ENCODE data around the gene RALGAPA1. TPM values are rescaled to one million over a fixed set of nuclear protein-coding genes. Genes with fewer than 3 reads are reported as not detected.
A peak's percentile ranks its signal among the peaks of the same experiment; 100 is the strongest.

The RALGAPA1 gene
- total and polyA plus RNA-seq, 2 experiments from 2014 or later: 21.9 to 27.3 TPM

DNA sequence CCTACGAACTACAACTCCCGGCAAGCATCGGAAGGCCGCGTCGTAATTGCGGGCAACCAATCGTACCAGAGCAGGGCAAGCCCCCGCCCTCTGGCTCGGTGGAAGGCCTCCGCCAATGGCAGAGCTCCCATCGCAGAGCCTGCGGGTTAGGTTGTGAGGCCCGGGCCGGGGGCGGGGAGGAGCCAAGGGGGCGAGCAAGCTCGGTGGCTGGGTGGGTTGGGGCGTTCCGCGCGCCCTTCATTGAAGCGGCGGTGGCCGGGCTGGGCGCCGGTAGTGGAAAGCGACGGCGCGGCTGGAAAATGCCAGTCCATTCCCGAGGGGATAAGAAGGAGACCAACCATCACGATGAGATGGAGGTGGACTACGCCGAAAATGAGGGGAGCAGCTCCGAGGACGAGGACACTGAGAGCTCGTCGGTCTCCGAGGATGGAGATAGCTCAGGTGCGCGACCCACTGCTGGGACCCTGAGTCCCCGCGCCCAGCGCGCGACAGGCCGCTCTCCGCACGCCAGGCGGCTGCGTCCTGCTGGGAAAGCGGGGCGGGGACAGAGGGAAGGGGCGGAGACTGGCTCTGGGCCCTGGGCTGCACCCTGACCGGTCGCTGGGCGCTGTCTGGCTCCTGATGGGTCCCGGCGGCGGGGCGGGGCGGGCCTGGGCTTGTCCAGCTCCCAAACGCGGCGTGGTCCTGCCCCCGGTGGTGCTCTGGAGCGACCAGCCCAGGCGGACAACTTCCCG lies 17.3 kb upstream of the RALGAPA1 start, which contains the start of gene BRMS1L (continued):
- TF ChIP-seq, protein P1, sequence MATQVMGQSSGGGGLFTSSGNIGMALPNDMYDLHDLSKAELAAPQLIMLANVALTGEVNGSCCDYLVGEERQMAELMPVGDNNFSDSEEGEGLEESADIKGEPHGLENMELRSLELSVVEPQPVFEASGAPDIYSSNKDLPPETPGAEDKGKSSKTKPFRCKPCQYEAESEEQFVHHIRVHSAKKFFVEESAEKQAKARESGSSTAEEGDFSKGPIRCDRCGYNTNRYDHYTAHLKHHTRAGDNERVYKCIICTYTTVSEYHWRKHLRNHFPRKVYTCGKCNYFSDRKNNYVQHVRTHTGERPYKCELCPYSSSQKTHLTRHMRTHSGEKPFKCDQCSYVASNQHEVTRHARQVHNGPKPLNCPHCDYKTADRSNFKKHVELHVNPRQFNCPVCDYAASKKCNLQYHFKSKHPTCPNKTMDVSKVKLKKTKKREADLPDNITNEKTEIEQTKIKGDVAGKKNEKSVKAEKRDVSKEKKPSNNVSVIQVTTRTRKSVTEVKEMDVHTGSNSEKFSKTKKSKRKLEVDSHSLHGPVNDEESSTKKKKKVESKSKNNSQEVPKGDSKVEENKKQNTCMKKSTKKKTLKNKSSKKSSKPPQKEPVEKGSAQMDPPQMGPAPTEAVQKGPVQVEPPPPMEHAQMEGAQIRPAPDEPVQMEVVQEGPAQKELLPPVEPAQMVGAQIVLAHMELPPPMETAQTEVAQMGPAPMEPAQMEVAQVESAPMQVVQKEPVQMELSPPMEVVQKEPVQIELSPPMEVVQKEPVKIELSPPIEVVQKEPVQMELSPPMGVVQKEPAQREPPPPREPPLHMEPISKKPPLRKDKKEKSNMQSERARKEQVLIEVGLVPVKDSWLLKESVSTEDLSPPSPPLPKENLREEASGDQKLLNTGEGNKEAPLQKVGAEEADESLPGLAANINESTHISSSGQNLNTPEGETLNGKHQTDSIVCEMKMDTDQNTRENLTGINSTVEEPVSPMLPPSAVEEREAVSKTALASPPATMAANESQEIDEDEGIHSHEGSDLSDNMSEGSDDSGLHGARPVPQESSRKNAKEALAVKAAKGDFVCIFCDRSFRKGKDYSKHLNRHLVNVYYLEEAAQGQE (IDR thresholded peaks at IDR 0.05; ENCODE audit: unreplicated experiment): no peak
- peak; percentile 88 for TF ChIP-seq CREB1 (CRISPR knock-in tag; IDR thresholded peaks at IDR 0.05; ENCODE audit: low read depth)
- peak; percentile 95 for TF ChIP-seq POLR2AphosphoS5 (IDR thresholded peaks at IDR 0.05; ENCODE audit: low read depth)
- TF ChIP-seq EZH2 (IDR thresholded peaks at IDR 0.05; ENCODE audit: low read depth, unreplicated experiment): no peak
- TF ChIP-seq STAT1 (IDR thresholded peaks at IDR 0.05; ENCODE audit: unreplicated experiment): no peak
- no peak for TF ChIP-seq ZNF114 (CRISPR knock-in tag; IDR thresholded peaks at IDR 0.05)

DNA sequence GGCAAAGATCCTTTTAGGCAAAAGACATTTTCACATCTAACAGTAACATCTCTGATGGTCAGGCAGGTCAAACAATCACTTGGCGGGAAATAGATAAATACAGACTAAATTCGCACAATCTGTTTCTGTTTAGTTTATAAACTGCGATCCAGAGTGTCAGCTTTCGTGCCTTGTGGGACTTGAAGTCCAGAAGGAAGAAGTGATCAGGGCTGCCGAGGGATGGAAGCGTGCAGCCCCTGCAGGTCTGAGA lies 16.8 kb upstream of the RALGAPA1 start:
- peaks cover 7% of the 10 kb centered on the region for H3K4me1 ChIP-seq (ENCODE audit: insufficient read depth)
- H3K36me3 ChIP-seq (ENCODE audit: insufficient read depth): no peaks in the 10 kb centered on the region
- no peaks in the 10 kb centered on the region; the same call in 1 of the 2 replicates for H4K20me1 ChIP-seq (replicated peaks; ENCODE audit: insufficient read depth)
- Mint-ChIP-seq H3K27ac (peak overlapping the region; percentile 57), H3K4me1 (peaks cover 8% of the 10 kb centered on the region), H3K4me3 (peak overlapping the region; percentile 81), H3K27me3 (ENCODE audit: insufficient read depth, low read depth, poor library complexity) (no peaks in the 10 kb centered on the region), H3K36me3 (ENCODE audit: low read depth) (no peaks in the 10 kb centered on the region; the same call in 2 of the 3 replicates), H3K9me3 (peaks cover 3% of the 10 kb centered on the region; the same call in 2 of the 3 replicates)
- H3K79me2 ChIP-seq (replicated peaks; ENCODE audit: insufficient read depth): peaks cover 31% of the 10 kb centered on the region
- peak overlapping the region; percentile 54 for H3K4me2 ChIP-seq
- peak overlapping the region; percentile 2; the same call in 1 of the 2 replicates for H2AFZ ChIP-seq
- no peaks in the 10 kb centered on the region for H3K9me2 ChIP-seq (ENCODE audit: insufficient read depth)
- no peak overlapping the region for H3K27ac ChIP-seq (ENCODE audit: low read depth)
- ATAC-seq: no peak
- H3K4me3 ChIP-seq: peak overlapping the region; percentile 46
- no peaks in the 10 kb centered on the region for H3K27me3 ChIP-seq (ENCODE audit: insufficient read depth)
- H3F3A ChIP-seq (replicated peaks; ENCODE audit: low read depth): peaks cover 3% of the 10 kb centered on the region; the same call in 1 of the 2 replicates
- no peak for DNase-seq (ENCODE audit: low spot score)
- no peak for TF ChIP-seq EZH2phosphoT487 (IDR thresholded peaks at IDR 0.05; ENCODE audit: unreplicated experiment)
- no peak for TF ChIP-seq ZNF114 (CRISPR knock-in tag; IDR thresholded peaks at IDR 0.05)
- TF ChIP-seq, protein P2, sequence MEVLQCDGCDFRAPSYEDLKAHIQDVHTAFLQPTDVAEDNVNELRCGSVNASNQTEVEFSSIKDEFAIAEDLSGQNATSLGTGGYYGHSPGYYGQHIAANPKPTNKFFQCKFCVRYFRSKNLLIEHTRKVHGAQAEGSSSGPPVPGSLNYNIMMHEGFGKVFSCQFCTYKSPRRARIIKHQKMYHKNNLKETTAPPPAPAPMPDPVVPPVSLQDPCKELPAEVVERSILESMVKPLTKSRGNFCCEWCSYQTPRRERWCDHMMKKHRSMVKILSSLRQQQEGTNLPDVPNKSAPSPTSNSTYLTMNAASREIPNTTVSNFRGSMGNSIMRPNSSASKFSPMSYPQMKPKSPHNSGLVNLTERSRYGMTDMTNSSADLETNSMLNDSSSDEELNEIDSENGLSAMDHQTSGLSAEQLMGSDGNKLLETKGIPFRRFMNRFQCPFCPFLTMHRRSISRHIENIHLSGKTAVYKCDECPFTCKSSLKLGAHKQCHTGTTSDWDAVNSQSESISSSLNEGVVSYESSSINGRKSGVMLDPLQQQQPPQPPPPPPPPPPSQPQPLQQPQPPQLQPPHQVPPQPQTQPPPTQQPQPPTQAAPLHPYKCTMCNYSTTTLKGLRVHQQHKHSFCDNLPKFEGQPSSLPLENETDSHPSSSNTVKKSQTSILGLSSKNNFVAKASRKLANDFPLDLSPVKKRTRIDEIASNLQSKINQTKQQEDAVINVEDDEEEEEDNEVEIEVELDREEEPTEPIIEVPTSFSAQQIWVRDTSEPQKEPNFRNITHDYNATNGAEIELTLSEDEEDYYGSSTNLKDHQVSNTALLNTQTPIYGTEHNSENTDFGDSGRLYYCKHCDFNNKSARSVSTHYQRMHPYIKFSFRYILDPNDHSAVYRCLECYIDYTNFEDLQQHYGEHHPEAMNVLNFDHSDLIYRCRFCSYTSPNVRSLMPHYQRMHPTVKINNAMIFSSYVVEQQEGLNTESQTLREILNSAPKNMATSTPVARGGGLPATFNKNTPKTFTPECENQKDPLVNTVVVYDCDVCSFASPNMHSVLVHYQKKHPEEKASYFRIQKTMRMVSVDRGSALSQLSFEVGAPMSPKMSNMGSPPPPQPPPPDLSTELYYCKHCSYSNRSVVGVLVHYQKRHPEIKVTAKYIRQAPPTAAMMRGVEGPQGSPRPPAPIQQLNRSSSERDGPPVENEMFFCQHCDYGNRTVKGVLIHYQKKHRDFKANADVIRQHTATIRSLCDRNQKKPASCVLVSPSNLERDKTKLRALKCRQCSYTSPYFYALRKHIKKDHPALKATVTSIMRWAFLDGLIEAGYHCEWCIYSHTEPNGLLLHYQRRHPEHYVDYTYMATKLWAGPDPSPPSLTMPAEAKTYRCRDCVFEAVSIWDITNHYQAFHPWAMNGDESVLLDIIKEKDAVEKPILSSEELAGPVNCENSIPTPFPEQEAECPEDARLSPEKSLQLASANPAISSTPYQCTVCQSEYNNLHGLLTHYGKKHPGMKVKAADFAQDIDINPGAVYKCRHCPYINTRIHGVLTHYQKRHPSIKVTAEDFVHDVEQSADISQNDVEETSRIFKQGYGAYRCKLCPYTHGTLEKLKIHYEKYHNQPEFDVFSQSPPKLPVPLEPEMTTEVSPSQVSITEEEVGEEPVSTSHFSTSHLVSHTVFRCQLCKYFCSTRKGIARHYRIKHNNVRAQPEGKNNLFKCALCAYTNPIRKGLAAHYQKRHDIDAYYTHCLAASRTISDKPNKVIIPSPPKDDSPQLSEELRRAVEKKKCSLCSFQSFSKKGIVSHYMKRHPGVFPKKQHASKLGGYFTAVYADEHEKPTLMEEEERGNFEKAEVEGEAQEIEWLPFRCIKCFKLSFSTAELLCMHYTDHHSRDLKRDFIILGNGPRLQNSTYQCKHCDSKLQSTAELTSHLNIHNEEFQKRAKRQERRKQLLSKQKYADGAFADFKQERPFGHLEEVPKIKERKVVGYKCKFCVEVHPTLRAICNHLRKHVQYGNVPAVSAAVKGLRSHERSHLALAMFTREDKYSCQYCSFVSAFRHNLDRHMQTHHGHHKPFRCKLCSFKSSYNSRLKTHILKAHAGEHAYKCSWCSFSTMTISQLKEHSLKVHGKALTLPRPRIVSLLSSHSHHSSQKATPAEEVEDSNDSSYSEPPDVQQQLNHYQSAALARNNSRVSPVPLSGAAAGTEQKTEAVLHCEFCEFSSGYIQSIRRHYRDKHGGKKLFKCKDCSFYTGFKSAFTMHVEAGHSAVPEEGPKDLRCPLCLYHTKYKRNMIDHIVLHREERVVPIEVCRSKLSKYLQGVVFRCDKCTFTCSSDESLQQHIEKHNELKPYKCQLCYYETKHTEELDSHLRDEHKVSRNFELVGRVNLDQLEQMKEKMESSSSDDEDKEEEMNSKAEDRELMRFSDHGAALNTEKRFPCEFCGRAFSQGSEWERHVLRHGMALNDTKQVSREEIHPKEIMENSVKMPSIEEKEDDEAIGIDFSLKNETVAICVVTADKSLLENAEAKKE (CRISPR knock-in tag; IDR thresholded peaks at IDR 0.05): no peak
- no peak for TF ChIP-seq JUNB (IDR thresholded peaks at IDR 0.05; ENCODE audit: unreplicated experiment)
- no peak for TF ChIP-seq EZH2 (IDR thresholded peaks at IDR 0.05; ENCODE audit: low read depth, unreplicated experiment)
- no peak for TF ChIP-seq STAT1 (IDR thresholded peaks at IDR 0.05; ENCODE audit: unreplicated experiment)
- TF ChIP-seq, protein P1 (IDR thresholded peaks at IDR 0.05; ENCODE audit: unreplicated experiment): no peak
- TF ChIP-seq CREB1 (CRISPR knock-in tag; IDR thresholded peaks at IDR 0.05; ENCODE audit: low read depth): no peak

All from GM23338 (cell line).